T-helper 9 cell (primary cell): ENCODE measurements around the gene ADGRF5.

Experiments used
- DNase-seq: peaks from one replicate; pipeline ENCODE4 v3.0.0-alpha.2; 2020

Gene ADGRF5

GRCh38 chr6:46819561-46819960 is 102.2 kb downstream of the ADGRF5 start:
- DNase-seq = no peak

DNA sequence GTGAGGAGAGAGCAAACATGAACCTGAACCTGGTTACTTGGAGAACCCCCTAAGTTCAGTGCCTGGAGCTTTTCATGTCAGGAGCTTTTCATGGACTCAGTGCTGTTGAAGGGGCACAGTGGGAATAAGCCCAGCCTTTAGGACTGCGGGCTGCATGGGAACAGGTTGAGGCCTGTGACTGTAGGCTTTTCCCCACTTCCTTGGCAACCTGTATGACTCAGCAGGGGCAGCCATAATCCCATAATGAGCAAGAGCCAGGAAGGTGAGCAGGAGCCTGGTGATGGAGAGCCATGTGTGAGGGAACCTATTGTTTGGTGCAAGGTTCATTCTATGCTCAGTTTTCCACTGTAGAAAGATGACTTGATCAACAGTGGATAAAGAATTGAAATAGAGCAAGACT is 105.1 kb downstream of the ADGRF5 start:
- no peak for DNase-seq

DNA sequence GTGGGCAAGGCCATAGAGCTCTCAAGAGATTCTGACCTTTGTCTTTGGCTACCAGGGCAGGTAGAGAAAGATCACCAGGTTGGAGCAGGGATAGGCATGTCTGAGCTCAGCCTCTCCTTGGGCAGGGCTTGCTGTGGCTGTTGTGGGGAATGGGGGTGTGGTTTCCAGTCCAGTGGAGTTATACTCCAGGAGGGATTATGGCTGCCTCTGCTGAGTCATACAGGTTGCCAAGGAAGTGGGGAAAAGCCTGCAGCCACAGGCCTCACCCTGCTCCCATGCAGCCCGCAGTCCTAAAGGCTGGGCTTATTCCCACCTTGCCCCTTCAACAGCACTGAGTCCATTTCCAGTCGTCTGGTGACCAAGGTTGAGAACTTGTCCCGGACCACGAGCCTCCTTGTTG is 106.6 kb downstream of the ADGRF5 start:
- DNase-seq = no peak

GRCh38 chr6:46808806-46809205 is 112.9 kb downstream of the ADGRF5 start:
- DNase-seq = no peak
